ENCODE measurements around the gene SLAMF9.

DNA sequence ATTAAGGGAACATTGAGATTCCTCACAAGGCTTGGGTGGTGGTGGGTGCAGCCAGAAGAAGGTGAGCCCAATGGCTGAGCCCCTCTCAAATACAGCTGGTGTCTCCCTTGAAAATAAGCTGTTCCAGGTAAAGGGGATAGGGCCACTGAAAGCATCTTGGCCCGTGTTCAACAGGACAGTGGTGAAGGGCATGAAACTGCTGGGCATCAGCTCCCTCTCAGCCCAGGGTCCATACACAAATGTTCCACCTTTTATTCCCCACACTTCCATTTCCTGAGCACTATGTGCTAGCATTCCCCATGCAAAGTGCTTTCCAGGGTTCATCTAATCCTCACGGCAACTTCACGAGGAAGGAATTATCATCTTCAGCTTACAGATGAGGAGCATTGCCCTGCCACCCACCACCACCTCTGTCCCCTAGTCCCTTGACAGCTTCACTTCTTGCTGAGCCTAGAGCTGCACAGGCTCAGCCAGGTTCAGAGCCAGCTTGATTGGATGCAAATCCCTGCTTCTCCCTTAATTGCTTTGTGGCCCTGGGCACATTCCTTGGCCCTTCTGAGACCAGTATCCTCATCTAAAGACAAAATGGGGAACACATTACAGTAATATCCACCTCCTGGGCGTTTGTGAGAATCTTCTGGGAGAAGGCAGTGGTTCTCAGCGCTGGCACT is 38.3 kb downstream of the SLAMF9 start:
- TF ChIP-seq, protein P1, sequence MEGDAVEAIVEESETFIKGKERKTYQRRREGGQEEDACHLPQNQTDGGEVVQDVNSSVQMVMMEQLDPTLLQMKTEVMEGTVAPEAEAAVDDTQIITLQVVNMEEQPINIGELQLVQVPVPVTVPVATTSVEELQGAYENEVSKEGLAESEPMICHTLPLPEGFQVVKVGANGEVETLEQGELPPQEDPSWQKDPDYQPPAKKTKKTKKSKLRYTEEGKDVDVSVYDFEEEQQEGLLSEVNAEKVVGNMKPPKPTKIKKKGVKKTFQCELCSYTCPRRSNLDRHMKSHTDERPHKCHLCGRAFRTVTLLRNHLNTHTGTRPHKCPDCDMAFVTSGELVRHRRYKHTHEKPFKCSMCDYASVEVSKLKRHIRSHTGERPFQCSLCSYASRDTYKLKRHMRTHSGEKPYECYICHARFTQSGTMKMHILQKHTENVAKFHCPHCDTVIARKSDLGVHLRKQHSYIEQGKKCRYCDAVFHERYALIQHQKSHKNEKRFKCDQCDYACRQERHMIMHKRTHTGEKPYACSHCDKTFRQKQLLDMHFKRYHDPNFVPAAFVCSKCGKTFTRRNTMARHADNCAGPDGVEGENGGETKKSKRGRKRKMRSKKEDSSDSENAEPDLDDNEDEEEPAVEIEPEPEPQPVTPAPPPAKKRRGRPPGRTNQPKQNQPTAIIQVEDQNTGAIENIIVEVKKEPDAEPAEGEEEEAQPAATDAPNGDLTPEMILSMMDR (optimal IDR thresholded peaks at IDR 0.05 in 1 of 3, IDR thresholded peaks at IDR 0.05 in 1 of 3, conservative IDR thresholded peaks at IDR 0.05 in 1 of 3; ENCODE audit: extremely low read depth in 1 of 3, insufficient read depth in 2 of 3, low read length in 3 of 3): no peak
- TF ChIP-seq EZH2 (IDR thresholded peaks at IDR 0.05; ENCODE audit: low read length): no peak
